Measurements from ENCODE around the gene PCDHGA1.

Gene PCDHGA1

GRCh38 chr5:141529873-141530272 lies 199.6 kb downstream of the PCDHGA1 start:
- DNase-seq (ENCODE audit: low spot score): no peak

GRCh38 chr5:141532726-141533125 lies 202.4 kb downstream of the PCDHGA1 start:
- DNase-seq (ENCODE audit: low spot score): no peak

- no peak for DNase-seq (ENCODE audit: low spot score)
Measured at GRCh38 chr5:141533897-141534296, 203.6 kb downstream of the PCDHGA1 start.

GRCh38 chr5:141534492-141535213 lies 204.3 kb downstream of the PCDHGA1 start:
- DNase-seq (ENCODE audit: low spot score): no peak

- no peak for DNase-seq (ENCODE audit: low spot score)
Measured at GRCh38 chr5:141543053-141543452, 212.7 kb downstream of the PCDHGA1 start.

- DNase-seq (ENCODE audit: low spot score): no peak
Measured at GRCh38 chr5:141547488-141547887, 217.2 kb downstream of the PCDHGA1 start.

GRCh38 chr5:141547921-141548320 lies 217.6 kb downstream of the PCDHGA1 start:
- DNase-seq (ENCODE audit: low spot score): no peak

GRCh38 chr5:141557681-141558136 lies 227.4 kb downstream of the PCDHGA1 start:
- peak; percentile 97 for DNase-seq (ENCODE audit: low spot score)

- no peak for DNase-seq (ENCODE audit: low spot score)
Measured at GRCh38 chr5:141558150-141558549, 227.8 kb downstream of the PCDHGA1 start.

GRCh38 chr5:141559461-141559860 lies 229.1 kb downstream of the PCDHGA1 start:
- DNase-seq (ENCODE audit: low spot score): no peak

- DNase-seq (ENCODE audit: low spot score): peak; percentile 81
Measured at GRCh38 chr5:141560151-141560550, 229.8 kb downstream of the PCDHGA1 start.

- peak; percentile 96 for DNase-seq (ENCODE audit: low spot score)
Measured at GRCh38 chr5:141560725-141561483, 230.6 kb downstream of the PCDHGA1 start.

All from cerebellar cortex (tissue), 1 donor.